HepG2 (cell line): Measurements from ENCODE around the gene VSIG2. TPM values are rescaled to one million over a fixed set of nuclear protein-coding genes. Genes with fewer than 3 reads are reported as not detected.

Experiments
- ETV5 ChIP-seq: IDR thresholded peaks from 2 replicates; pipeline ENCODE4 v1.6.1; 2018; ENCODE audit warnings: missing biosample characterization, missing genetic modification reagents, inconsistent platforms, borderline replicate concordance
- HES4 ChIP-seq: sonication (generic); formaldehyde crosslinking; IDR thresholded peaks from 2 replicates; pipeline ENCODE4 v1.9.0; 2021; ENCODE audit warnings: mild to moderate bottlenecking, missing genetic modification reagents, borderline replicate concordance
- HOXA3 ChIP-seq: sonication (generic); formaldehyde crosslinking; IDR thresholded peaks from 2 replicates; pipeline ENCODE4 v1.5.0; 2020; ENCODE audit warnings: missing genetic modification reagents
- IRF1 ChIP-seq: sonication (generic); formaldehyde crosslinking; IDR thresholded peaks from 2 replicates; pipeline ENCODE4 v1.4.0; 2020; ENCODE audit warnings: low read depth, mild to moderate bottlenecking, missing genetic modification reagents
- KAT7 ChIP-seq: IDR thresholded peaks from 2 replicates; pipeline ENCODE4 v1.6.1; 2018; ENCODE audit warnings: borderline replicate concordance, missing compliant biosample characterization
- KDM5A ChIP-seq: fragments of 200-600 bp; sonication (generic); IDR thresholded peaks from 2 replicates; pipeline ENCODE4 v1.7.0; 2018; ENCODE audit warnings: antibody characterized with exemption, mild to moderate bottlenecking, low read length, borderline replicate concordance
- MTA1 ChIP-seq: sonication (generic); formaldehyde crosslinking; IDR thresholded peaks from 2 replicates; pipeline ENCODE4 v1.4.0; 2020; ENCODE audit warnings: missing genetic modification reagents, mild to moderate bottlenecking, borderline replicate concordance
- PCBP2 ChIP-seq: fragments of 200-400 bp; formaldehyde crosslinking; optimal IDR thresholded peaks from 2 replicates; pipeline ENCODE3; 2018; ENCODE audit warnings: low read length, low read depth; ENCODE audit not compliant: poor library complexity, severe bottlenecking
- RAD51 ChIP-seq: fragments of 450-650 bp; IDR thresholded peaks from 2 replicates; pipeline ENCODE4 v1.6.1; 2016; ENCODE audit warnings: borderline replicate concordance
- RARG ChIP-seq: sonication (generic); formaldehyde crosslinking; IDR thresholded peaks from 2 replicates; pipeline ENCODE4 v1.4.0; 2020; ENCODE audit warnings: low read depth, mild to moderate bottlenecking, missing genetic modification reagents
- RBM22 ChIP-seq: fragments of 200-400 bp; formaldehyde crosslinking; optimal IDR thresholded peaks from 2 replicates; pipeline ENCODE3; 2017; ENCODE audit warnings: mild to moderate bottlenecking, low read length, moderate library complexity
- RXRA ChIP-seq: sonication (generic); formaldehyde crosslinking; IDR thresholded peaks from 2 replicates; pipeline ENCODE4 v1.5.1; 2020; ENCODE audit warnings: missing genetic modification reagents
- ZC3H4 ChIP-seq: sonication (generic); formaldehyde crosslinking; IDR thresholded peaks from 2 replicates; pipeline ENCODE4 v1.4.0; 2020; ENCODE audit warnings: missing genetic modification reagents, borderline replicate concordance
- ZFP41 ChIP-seq: sonication (generic); formaldehyde crosslinking; IDR thresholded peaks from 2 replicates; pipeline ENCODE4 v1.4.0; 2020; ENCODE audit warnings: mild to moderate bottlenecking, missing genetic modification reagents, borderline replicate concordance
- ZNF292 ChIP-seq: sonication (generic); formaldehyde crosslinking; IDR thresholded peaks from 2 replicates; pipeline ENCODE4 v1.8.1; 2022; ENCODE audit warnings: mild to moderate bottlenecking, low read depth, missing genetic modification reagents, borderline replicate concordance
- ZNF567 ChIP-seq: sonication (generic); formaldehyde crosslinking; IDR thresholded peaks from 2 replicates; pipeline ENCODE4 v1.8.1; 2023; ENCODE audit warnings: mild to moderate bottlenecking, missing genetic modification reagents, borderline replicate concordance
- polyA plus RNA-seq, 8 experiments: library from polyadenylated mRNA; depleted of rRNA in 3 of 8; stranded (reverse) in 7 of 8; unstranded in 1 of 8; fragments of >200 nt; fragmentation: Illumina TruSeq in 4 of 8; extraction: Trizol in 4 of 8; gene quantifications; 2 replicates each; pipeline versions ENCODE4 v1.2.1 to v1.2.3, GENCODE V29; 2011 to 2016; ENCODE audit warnings: low read depth in 4 of 8, missing spikeins in 1 of 8, mixed read lengths in 1 of 8; ENCODE audit not compliant: insufficient read depth in 1 of 8
- total RNA-seq, 5 experiments: library from RNA; depleted of rRNA; stranded (reverse); fragments of >200 nt; fragmentation: Illumina TruSeq; extraction: Trizol; gene quantifications; 2 replicates each; pipeline ENCODE4 v1.2.3, GENCODE V29; 2016; ENCODE audit warnings: low read depth in 1 of 5
- TF ChIP-seq, protein P1 (sequence below): sonication (generic); formaldehyde crosslinking; IDR thresholded peaks from 2 replicates; pipeline ENCODE4 v1.8.1; 2023; ENCODE audit warnings: mild to moderate bottlenecking, missing genetic modification reagents, borderline replicate concordance
- TF ChIP-seq, protein P2 (sequence below), 2 experiments: fragments of 450-650 bp in 1 of 2; sonication (generic) in 1 of 2; formaldehyde crosslinking; IDR thresholded peaks; 2 replicates each; pipeline versions ENCODE4 v1.5.0 to v1.8.0; 2020 to 2022; ENCODE audit warnings: mild to moderate bottlenecking in 1 of 2, missing genetic modification reagents in 1 of 2
- TF ChIP-seq, protein P3 (sequence below): sonication (generic); formaldehyde crosslinking; IDR thresholded peaks from 2 replicates; pipeline ENCODE4 v1.9.0; 2022; ENCODE audit warnings: missing genetic modification reagents, mild to moderate bottlenecking, borderline replicate concordance

Gene VSIG2
- total and polyA plus RNA-seq, 2 of the 13 experiments (the other 11 are each of a cell fraction or from before 2014, with no cell fraction given): 0.80 to 2.7 TPM

GRCh38 chr11:124800226-124800929 lies 48.3 kb upstream of the VSIG2 start, which contains the start of gene MSANTD2 (continued):
- TF ChIP-seq IRF1 (CRISPR knock-in tag) (no peak), HES4 (CRISPR knock-in tag) (peak; percentile 93), RBM22 (no peak), ZC3H4 (CRISPR knock-in tag) (no peak), RAD51 (no peak), PCBP2 (no peak), KAT7 (CRISPR knock-in tag) (no peak), ETV5 (CRISPR knock-in tag) (peak; percentile 77), RXRA (CRISPR knock-in tag) (no peak; the same call in 1 of the 2 replicates), ZNF567 (CRISPR knock-in tag) (no peak; the same call in 1 of the 2 replicates), RARG (CRISPR knock-in tag) (no peak; the same call in 1 of the 2 replicates), ZFP41 (peak; percentile 61; the same call in 1 of the 2 replicates), KDM5A (peak; percentile 44; the same call in 1 of the 2 replicates), HOXA3 (CRISPR knock-in tag) (no peak; the same call in 1 of the 2 replicates), ZNF292 (CRISPR knock-in tag) (no peak), MTA1 (no peak)
- TF ChIP-seq, protein P1, sequence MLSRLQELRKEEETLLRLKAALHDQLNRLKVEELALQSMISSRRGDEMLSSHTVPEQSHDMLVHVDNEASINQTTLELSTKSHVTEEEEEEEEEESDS (CRISPR knock-in tag): no peak
- TF ChIP-seq, protein P2, sequence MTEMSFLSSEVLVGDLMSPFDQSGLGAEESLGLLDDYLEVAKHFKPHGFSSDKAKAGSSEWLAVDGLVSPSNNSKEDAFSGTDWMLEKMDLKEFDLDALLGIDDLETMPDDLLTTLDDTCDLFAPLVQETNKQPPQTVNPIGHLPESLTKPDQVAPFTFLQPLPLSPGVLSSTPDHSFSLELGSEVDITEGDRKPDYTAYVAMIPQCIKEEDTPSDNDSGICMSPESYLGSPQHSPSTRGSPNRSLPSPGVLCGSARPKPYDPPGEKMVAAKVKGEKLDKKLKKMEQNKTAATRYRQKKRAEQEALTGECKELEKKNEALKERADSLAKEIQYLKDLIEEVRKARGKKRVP (CRISPR knock-in tag; IDR thresholded peaks at IDR 0.05): no peak
- TF ChIP-seq, protein P3, sequence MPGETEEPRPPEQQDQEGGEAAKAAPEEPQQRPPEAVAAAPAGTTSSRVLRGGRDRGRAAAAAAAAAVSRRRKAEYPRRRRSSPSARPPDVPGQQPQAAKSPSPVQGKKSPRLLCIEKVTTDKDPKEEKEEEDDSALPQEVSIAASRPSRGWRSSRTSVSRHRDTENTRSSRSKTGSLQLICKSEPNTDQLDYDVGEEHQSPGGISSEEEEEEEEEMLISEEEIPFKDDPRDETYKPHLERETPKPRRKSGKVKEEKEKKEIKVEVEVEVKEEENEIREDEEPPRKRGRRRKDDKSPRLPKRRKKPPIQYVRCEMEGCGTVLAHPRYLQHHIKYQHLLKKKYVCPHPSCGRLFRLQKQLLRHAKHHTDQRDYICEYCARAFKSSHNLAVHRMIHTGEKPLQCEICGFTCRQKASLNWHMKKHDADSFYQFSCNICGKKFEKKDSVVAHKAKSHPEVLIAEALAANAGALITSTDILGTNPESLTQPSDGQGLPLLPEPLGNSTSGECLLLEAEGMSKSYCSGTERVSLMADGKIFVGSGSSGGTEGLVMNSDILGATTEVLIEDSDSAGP: peak; percentile 86; the same call in 1 of the 2 replicates
